CD14-positive monocyte (primary cell): ENCODE measurements around the gene C1QTNF7. TPM values are rescaled to one million over a fixed set of nuclear protein-coding genes. Genes with fewer than 3 reads are reported as not detected.

Source experiments
- DNase-seq, 3 donors: peaks; one replicate each; pipeline ENCODE4 v3.0.0-alpha.2; 2011 to 2022
- H2AFZ ChIP-seq: 2 replicates; pipeline ENCODE4 v1.6.0; 2012; ENCODE audit warnings: mild to moderate bottlenecking, low read depth, low read length, inconsistent platforms; ENCODE audit not compliant: insufficient read depth, poor library complexity, severe bottlenecking
- H3K27ac ChIP-seq, 2 donors: 1 replicate in 1 of 2; 2 replicates in 1 of 2; pipeline ENCODE4 v1.5.1; 2012 to 2013; ENCODE audit warnings: low read length in 2 of 2, control low read depth in 1 of 2, inconsistent platforms in 1 of 2, low read depth in 1 of 2, mild to moderate bottlenecking in 1 of 2
- H3K27me3 ChIP-seq, 2 donors: one replicate each; pipeline versions ENCODE4 v1.6.0 to v1.6.1; 2011 to 2013; ENCODE audit warnings: low read length in 2 of 2; ENCODE audit not compliant: control insufficient read depth in 2 of 2, insufficient read depth in 2 of 2
- H3K36me3 ChIP-seq, 2 donors: replicated peaks in 1 of 2; 1 replicate in 1 of 2; 2 replicates in 1 of 2; pipeline versions ENCODE4 v1.5.1 to v1.6.1; 2012 to 2013; ENCODE audit warnings: low read length in 2 of 2, control low read depth in 1 of 2, inconsistent platforms in 1 of 2, mild to moderate bottlenecking in 1 of 2; ENCODE audit not compliant: insufficient read depth in 2 of 2, control insufficient read depth in 1 of 2
- H3K4me1 ChIP-seq, 2 donors: 1 replicate in 1 of 2; 2 replicates in 1 of 2; pipeline versions ENCODE4 v1.5.1 to v1.6.1; 2012 to 2013; ENCODE audit warnings: low read length in 2 of 2, control low read depth in 1 of 2, inconsistent platforms in 1 of 2, mild to moderate bottlenecking in 1 of 2, moderate library complexity in 1 of 2; ENCODE audit not compliant: insufficient read depth in 2 of 2, control insufficient read depth in 1 of 2
- H3K4me2 ChIP-seq: replicated peaks from 2 replicates; pipeline ENCODE3; 2012; ENCODE audit warnings: low read length, moderate library complexity, mild to moderate bottlenecking; ENCODE audit not compliant: poor library complexity, severe bottlenecking; ENCODE audit errors: extremely low read depth
- H3K4me3 ChIP-seq, 3 experiments: fragments of 200-600 bp in 1 of 3; sonication (generic) in 1 of 3; replicated peaks in 1 of 3; 1 replicate in 2 of 3; 2 replicates in 1 of 3; pipeline ENCODE4 v1.5.1; 2011 to 2013; ENCODE audit warnings: low read length in 3 of 3, mild to moderate bottlenecking in 3 of 3, control low read depth in 2 of 3, low read depth in 2 of 3, inconsistent platforms in 1 of 3, moderate library complexity in 1 of 3
- H3K79me2 ChIP-seq: 2 replicates; pipeline ENCODE4 v1.6.0; 2012; ENCODE audit warnings: mild to moderate bottlenecking, control low read depth, inconsistent platforms, low read length, moderate library complexity; ENCODE audit not compliant: insufficient read depth
- H3K9ac ChIP-seq: 2 replicates; pipeline ENCODE4 v1.6.0; 2017; ENCODE audit warnings: low read length, mild to moderate bottlenecking; ENCODE audit not compliant: insufficient read depth, poor library complexity, severe bottlenecking
- H3K9me3 ChIP-seq, 2 donors: replicated peaks in 1 of 2; 1 replicate in 1 of 2; 2 replicates in 1 of 2; pipeline versions ENCODE4 v1.5.1 to v1.6.1; 2012 to 2013; ENCODE audit warnings: low read length in 2 of 2, control low read depth in 1 of 2; ENCODE audit not compliant: control insufficient read depth in 1 of 2, insufficient read depth in 1 of 2
- H4K20me1 ChIP-seq: 2 replicates; pipeline ENCODE4 v1.6.0; 2012; ENCODE audit warnings: mild to moderate bottlenecking, low read length, control low read depth, moderate library complexity; ENCODE audit not compliant: insufficient read depth
- H3K27ac Mint-ChIP-seq, 7 donors: one replicate each; pipeline ENCODE4 v1.8.0; 2020; ENCODE audit warnings: mild to moderate bottlenecking in 7 of 7, mixed read lengths in 7 of 7, moderate library complexity in 6 of 7, inconsistent platforms in 2 of 7
- H3K27me3 Mint-ChIP-seq, 3 donors: one replicate each; pipeline ENCODE4 v1.8.0; 2021 to 2022; ENCODE audit warnings: low read depth in 3 of 3, mild to moderate bottlenecking in 3 of 3, mixed read lengths in 3 of 3, moderate library complexity in 3 of 3, inconsistent platforms in 1 of 3
- H3K36me3 Mint-ChIP-seq, 2 donors: one replicate each; pipeline ENCODE4 v1.8.0; 2020; ENCODE audit warnings: mixed read lengths in 2 of 2, inconsistent platforms in 1 of 2, mild to moderate bottlenecking in 1 of 2
- H3K4me1 Mint-ChIP-seq: one replicate; pipeline ENCODE4 v1.8.0; 2020; ENCODE audit warnings: mild to moderate bottlenecking, mixed read lengths
- H3K4me3 Mint-ChIP-seq, 2 donors: one replicate each; pipeline ENCODE4 v1.8.0; 2020; ENCODE audit warnings: mild to moderate bottlenecking in 2 of 2, mixed read lengths in 2 of 2, moderate library complexity in 1 of 2
- H3K9me3 Mint-ChIP-seq, 7 donors: one replicate each; pipeline ENCODE4 v1.8.0; 2020 to 2022; ENCODE audit warnings: mixed read lengths in 7 of 7, mild to moderate bottlenecking in 6 of 7, moderate library complexity in 6 of 7, inconsistent platforms in 2 of 7
- CTCF ChIP-seq: fragments of 200-600 bp; IDR thresholded peaks from one replicate; pipeline ENCODE4 v1.8.0; 2022; ENCODE audit warnings: antibody characterized with exemption, mild to moderate bottlenecking
- WGBS: methylation state at CpG from one replicate; pipeline ENCODE4 v1.1.5; 2013; ENCODE audit warnings: missing lambda C conversion rate; ENCODE audit not compliant: insufficient coverage; 5-methylcytosine and 5-hydroxymethylcytosine counted together
- intact Hi-C, 2 donors: fragments of 100-400 bp; cut with micrococcal nuclease; formaldehyde crosslinking; loops; one replicate each; pipeline versions ENCODE4 v1.15.0 to v1.15.1; 2023
- polyA plus RNA-seq, 3 donors: library from polyadenylated mRNA; depleted of rRNA in 1 of 3; unstranded in 2 of 3; stranded (reverse) in 1 of 3; fragments of 300-500 nt in 2 of 3; fragments of >200 nt in 1 of 3; fragmentation: Illumina TruSeq in 2 of 3; gene quantifications; 1 replicate in 2 of 3; 2 replicates in 1 of 3; pipeline ENCODE4 v1.2.3, GENCODE V29; 2012 to 2021

The C1QTNF7 gene
- polyA plus RNA-seq, 3 donors, result not detected

- peaks cover 31 to 36% of the 10 kb centered on the region in 2 donors for H3K4me1 ChIP-seq
- peaks cover 0 to 7% of the 10 kb centered on the region in 2 donors for H3K36me3 Mint-ChIP-seq
- H3K4me3 Mint-ChIP-seq, result no peak overlapping the region
- no peak overlapping the region for H3K4me3 ChIP-seq
- H3K79me2 ChIP-seq, result no peaks in the 10 kb centered on the region
- no peaks in the 10 kb centered on the region for H3K27me3 ChIP-seq
- no peak overlapping the region for H2AFZ ChIP-seq
- peaks cover 4 to 11% (median 5%) of the 10 kb centered on the region in 7 donors for H3K9me3 Mint-ChIP-seq
- intact Hi-C loops, result loop anchor here in 1 of 2 donors (5.0 kb wide), 1 partner anchor 159 kb away; no protein-coding TSS in a partner anchor
- peaks cover 45% of the 10 kb centered on the region for H3K4me1 Mint-ChIP-seq
- peaks cover 0 to 2% (median 0%) of the 10 kb centered on the region in 3 donors for H3K27me3 Mint-ChIP-seq
- peak in 2 of 3 donors; percentile 58 to 73 for DNase-seq
- peak; percentile 92 for TF ChIP-seq CTCF
- no peak overlapping the region for H3K27ac Mint-ChIP-seq
- 0% methylated on average over 1 of the region's 4 CpGs for WGBS
- H3K36me3 ChIP-seq, result no peaks in the 10 kb centered on the region
- no peak overlapping the region for H3K9ac ChIP-seq
- no peak overlapping the region for H3K27ac ChIP-seq
- no peaks in the 10 kb centered on the region for H4K20me1 ChIP-seq
- peaks cover 0 to 14% of the 10 kb centered on the region in 2 donors for H3K9me3 ChIP-seq
- no peak overlapping the region for H3K4me2 ChIP-seq
Measured at GRCh38 chr4:15396157-15396800, 31.6 kb upstream of the C1QTNF7 start.

- 75% methylated on average over 2 of the region's 3 CpGs for WGBS
- Mint-ChIP-seq H3K9me3 (peaks cover 1 to 9% (median 3%) of the 10 kb centered on the region in 7 donors), H3K4me3 (no peak overlapping the region), H3K27me3 (peaks cover 0 to 2% (median 0%) of the 10 kb centered on the region in 3 donors), H3K36me3 (peaks cover 0 to 7% of the 10 kb centered on the region in 2 donors), H3K27ac (peak overlapping the region in 1 of 7 donors; percentile 3), H3K4me1 (peaks cover 59% of the 10 kb centered on the region)
- Histone ChIP-seq H3K79me2 (no peaks in the 10 kb centered on the region), H3K27me3 (no peaks in the 10 kb centered on the region), H3K9me3 (peaks cover 0 to 11% of the 10 kb centered on the region in 2 donors), H2AFZ (no peak overlapping the region), H3K4me2 (no peak overlapping the region), H3K4me1 (peaks cover 48 to 51% of the 10 kb centered on the region in 2 donors), H3K4me3 (no peak overlapping the region), H4K20me1 (no peaks in the 10 kb centered on the region), H3K27ac (no peak overlapping the region), H3K9ac (no peak overlapping the region), H3K36me3 (no peaks in the 10 kb centered on the region)
- TF ChIP-seq CTCF, result no peak
- DNase-seq, result no peak
- intact Hi-C loops, result loop anchor here in 1 of 2 donors (5.0 kb wide), 1 partner anchor 161 kb away; no protein-coding TSS in a partner anchor
Measured at GRCh38 chr4:15398001-15398400, 29.8 kb upstream of the C1QTNF7 start.
